Liver (tissue), 9 donors: ENCODE results near the gene TMEM176A. TPM values are rescaled to one million over a fixed set of nuclear protein-coding genes. Genes with fewer than 3 reads are reported as not detected.

Experiments
- DNase-seq: peaks from one replicate; pipeline ENCODE4 v3.0.0-alpha.2; 2017; ENCODE audit warnings: low spot score
- H3K27ac ChIP-seq, 2 donors: one replicate each; pipeline ENCODE4 v1.7.0; 2013; ENCODE audit warnings: inconsistent platforms in 2 of 2, low read length in 2 of 2, control low read depth in 1 of 2, low read depth in 1 of 2, mild to moderate bottlenecking in 1 of 2
- H3K27me3 ChIP-seq, 4 donors: one replicate each; pipeline versions ENCODE4 v1.6.1 to v1.7.0; 2013; ENCODE audit warnings: low read length in 3 of 4, inconsistent platforms in 1 of 4, mild to moderate bottlenecking in 1 of 4, moderate library complexity in 1 of 4; ENCODE audit not compliant: control insufficient read depth in 4 of 4, insufficient read depth in 4 of 4
- H3K36me3 ChIP-seq, 4 donors: one replicate each; pipeline versions ENCODE4 v1.6.1 to v1.7.0; 2013; ENCODE audit warnings: low read length in 3 of 4, mild to moderate bottlenecking in 3 of 4, low read depth in 1 of 4, moderate library complexity in 1 of 4; ENCODE audit not compliant: control insufficient read depth in 4 of 4, insufficient read depth in 3 of 4
- H3K4me1 ChIP-seq, 4 donors: one replicate each; pipeline versions ENCODE4 v1.6.1 to v1.7.0; 2013; ENCODE audit warnings: low read length in 3 of 4, mild to moderate bottlenecking in 3 of 4, moderate library complexity in 1 of 4; ENCODE audit not compliant: control insufficient read depth in 4 of 4, insufficient read depth in 4 of 4
- H3K4me3 ChIP-seq, 3 donors: one replicate each; pipeline versions ENCODE4 v1.6.1 to v1.7.0; 2013; ENCODE audit warnings: low read length in 3 of 3, control low read depth in 1 of 3, low read depth in 1 of 3, mild to moderate bottlenecking in 1 of 3
- H3K9ac ChIP-seq, 2 donors: one replicate each; pipeline ENCODE4 v1.7.0; 2013; ENCODE audit warnings: low read length in 2 of 2, mild to moderate bottlenecking in 2 of 2, moderate library complexity in 2 of 2, control low read depth in 1 of 2, low read depth in 1 of 2
- H3K9me3 ChIP-seq, 4 donors: one replicate each; pipeline versions ENCODE4 v1.6.1 to v1.7.0; 2013; ENCODE audit warnings: low read length in 3 of 4; ENCODE audit not compliant: control insufficient read depth in 4 of 4
- FOXA1 ChIP-seq: IDR thresholded peaks from 2 replicates; pipeline ENCODE4 v1.6.1; 2016; ENCODE audit warnings: antibody characterized with exemption
- FOXA2 ChIP-seq: IDR thresholded peaks from 2 replicates; pipeline ENCODE4 v1.6.1; 2016; ENCODE audit warnings: antibody characterized with exemption
- GABPA ChIP-seq, 2 donors: IDR thresholded peaks in 1 of 2; conservative IDR thresholded peaks in 1 of 2; 2 replicates each; pipeline ENCODE4 v1.6.1; 2016; ENCODE audit warnings: antibody characterized with exemption in 2 of 2, mild to moderate bottlenecking in 1 of 2, moderate library complexity in 1 of 2
- HNF4A ChIP-seq, 2 donors: conservative IDR thresholded peaks; 2 replicates each; pipeline ENCODE4 v1.6.1; 2016; ENCODE audit warnings: antibody characterized with exemption in 2 of 2, mild to moderate bottlenecking in 2 of 2
- HNF4G ChIP-seq: IDR thresholded peaks from 2 replicates; pipeline ENCODE4 v1.6.1; 2016; ENCODE audit warnings: antibody characterized with exemption
- JUND ChIP-seq, 2 donors: IDR thresholded peaks; 2 replicates each; pipeline ENCODE4 v1.6.1; 2016; ENCODE audit warnings: antibody characterized with exemption in 2 of 2
- NR2F2 ChIP-seq: IDR thresholded peaks from 2 replicates; pipeline ENCODE4 v1.6.1; 2016; ENCODE audit warnings: antibody characterized with exemption
- RAD21 ChIP-seq, 2 donors: IDR thresholded peaks; 2 replicates each; pipeline ENCODE4 v1.6.1; 2016; ENCODE audit warnings: antibody characterized with exemption in 2 of 2, mild to moderate bottlenecking in 2 of 2
- RXRA ChIP-seq, 2 donors: IDR thresholded peaks; 2 replicates each; pipeline ENCODE4 v1.6.1; 2017 to 2018; ENCODE audit warnings: antibody characterized with exemption in 2 of 2, mild to moderate bottlenecking in 1 of 2
- SP1 ChIP-seq: IDR thresholded peaks from 2 replicates; pipeline ENCODE4 v1.6.1; 2018; ENCODE audit warnings: antibody characterized with exemption, mild to moderate bottlenecking
- TAF1 ChIP-seq: conservative IDR thresholded peaks from 2 replicates; pipeline ENCODE4 v1.6.1; 2016; ENCODE audit warnings: antibody characterized with exemption, mild to moderate bottlenecking
- YY1 ChIP-seq: IDR thresholded peaks from 2 replicates; pipeline ENCODE4 v1.6.1; 2016; ENCODE audit warnings: antibody characterized with exemption, mild to moderate bottlenecking
- WGBS: extraction: QIAGEN DNeasy Blood & Tissue Kit; methylation state at CpG from one replicate; pipeline ENCODE4 v1.1.7; 2013; 5-methylcytosine and 5-hydroxymethylcytosine counted together
- polyA plus RNA-seq, 2 donors: library from polyadenylated mRNA; stranded (reverse) in 1 of 2; unstranded in 1 of 2; fragments of 200-250 nt in 1 of 2; fragments of >200 nt in 1 of 2; fragmentation: Nextera tagmentation in 1 of 2; extraction: Ambion mirVana in 1 of 2; gene quantifications; one replicate each; pipeline versions ENCODE4 v1.2.1 to v1.2.3, GENCODE V29; 2013 to 2015
- total RNA-seq, 2 donors: library from RNA; depleted of rRNA; stranded (reverse); fragments of >200 nt; gene quantifications; one replicate each; pipeline ENCODE4 v1.2.3, GENCODE V29; 2014
- TF ChIP-seq, protein P1 (sequence below): fragments of 150-350 bp; IDR thresholded peaks from 2 replicates; pipeline ENCODE4 v1.5.1; 2017; ENCODE audit warnings: improper control_type of control experiment, low read depth, low read length; ENCODE audit not compliant: missing input control
- TF ChIP-seq, protein P2 (sequence below): IDR thresholded peaks from 2 replicates; pipeline ENCODE4 v1.6.1; 2016; ENCODE audit warnings: antibody characterized with exemption
- TF ChIP-seq, protein P3 (sequence below): IDR thresholded peaks from 2 replicates; pipeline ENCODE4 v1.6.1; 2016; ENCODE audit warnings: antibody characterized with exemption
- TF ChIP-seq, protein P4 (sequence below): IDR thresholded peaks from 2 replicates; pipeline ENCODE4 v1.6.1; 2016; ENCODE audit warnings: antibody characterized with exemption
- TF ChIP-seq, protein P5 (sequence below): IDR thresholded peaks from 2 replicates; pipeline ENCODE4 v1.6.1; 2016; ENCODE audit warnings: antibody characterized with exemption, mild to moderate bottlenecking
- donor health status: healthy.
- donor health status: healthy.
- donor health status: healthy.
- donor health status: healthy.
- donor health status: healthy.

TMEM176A gene
- total and polyA plus RNA-seq, 4 donors = 346 to 703 (median 539) TPM

DNA sequence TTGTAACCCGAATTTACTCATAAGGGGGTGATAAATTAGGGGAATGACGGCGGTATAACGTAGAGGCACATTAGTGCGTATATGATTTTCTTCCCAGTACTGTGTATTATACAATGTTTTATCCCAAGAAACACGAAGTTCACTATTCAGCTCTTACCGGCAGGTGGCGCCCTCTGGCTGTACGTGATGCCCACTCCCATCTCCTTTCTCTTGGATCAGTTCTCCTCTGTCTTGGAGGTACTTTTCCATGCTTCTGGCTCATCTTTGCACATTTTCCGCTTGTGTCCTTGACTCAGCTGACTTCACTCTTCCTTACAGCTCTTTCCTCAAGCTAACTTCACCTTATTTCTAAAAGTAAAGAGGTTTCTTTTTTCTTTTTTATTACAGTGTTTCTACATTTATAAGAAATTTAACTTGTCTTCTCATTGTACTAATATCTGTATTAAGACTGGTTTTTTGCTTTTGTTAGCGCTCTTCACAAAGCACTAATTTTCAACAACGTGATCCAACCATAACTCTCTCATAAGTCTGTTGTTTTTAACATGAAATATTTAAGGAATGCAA, 21.7 kb upstream of the TMEM176A start:
- peaks cover 9 to 41% (median 31%) of the 10 kb centered on the region in 4 donors for H3K4me1 ChIP-seq
- H3K9me3 ChIP-seq = peaks cover 0 to 4% (median 0%) of the 10 kb centered on the region in 4 donors
- no peaks in the 10 kb centered on the region for H3K36me3 ChIP-seq
- H3K27ac ChIP-seq = peak overlapping the region; percentile 73 to 86
- TF ChIP-seq GABPA (IDR thresholded peaks at IDR 0.05 in 1 of 2, conservative IDR thresholded peaks at IDR 0.05 in 1 of 2) (no peak), JUND (IDR thresholded peaks at IDR 0.05) (no peak), TAF1 (no peak), SP1 (no peak), RAD21 (IDR thresholded peaks at IDR 0.05) (peak; percentile 93 to 95), RXRA (IDR thresholded peaks at IDR 0.05) (no peak), NR2F2 (no peak), FOXA2 (no peak), HNF4G (no peak)
- TF ChIP-seq, protein P1, sequence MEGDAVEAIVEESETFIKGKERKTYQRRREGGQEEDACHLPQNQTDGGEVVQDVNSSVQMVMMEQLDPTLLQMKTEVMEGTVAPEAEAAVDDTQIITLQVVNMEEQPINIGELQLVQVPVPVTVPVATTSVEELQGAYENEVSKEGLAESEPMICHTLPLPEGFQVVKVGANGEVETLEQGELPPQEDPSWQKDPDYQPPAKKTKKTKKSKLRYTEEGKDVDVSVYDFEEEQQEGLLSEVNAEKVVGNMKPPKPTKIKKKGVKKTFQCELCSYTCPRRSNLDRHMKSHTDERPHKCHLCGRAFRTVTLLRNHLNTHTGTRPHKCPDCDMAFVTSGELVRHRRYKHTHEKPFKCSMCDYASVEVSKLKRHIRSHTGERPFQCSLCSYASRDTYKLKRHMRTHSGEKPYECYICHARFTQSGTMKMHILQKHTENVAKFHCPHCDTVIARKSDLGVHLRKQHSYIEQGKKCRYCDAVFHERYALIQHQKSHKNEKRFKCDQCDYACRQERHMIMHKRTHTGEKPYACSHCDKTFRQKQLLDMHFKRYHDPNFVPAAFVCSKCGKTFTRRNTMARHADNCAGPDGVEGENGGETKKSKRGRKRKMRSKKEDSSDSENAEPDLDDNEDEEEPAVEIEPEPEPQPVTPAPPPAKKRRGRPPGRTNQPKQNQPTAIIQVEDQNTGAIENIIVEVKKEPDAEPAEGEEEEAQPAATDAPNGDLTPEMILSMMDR = peak; percentile 85
- TF ChIP-seq, protein P2, sequence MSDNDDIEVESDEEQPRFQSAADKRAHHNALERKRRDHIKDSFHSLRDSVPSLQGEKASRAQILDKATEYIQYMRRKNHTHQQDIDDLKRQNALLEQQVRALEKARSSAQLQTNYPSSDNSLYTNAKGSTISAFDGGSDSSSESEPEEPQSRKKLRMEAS = no peak
- TF ChIP-seq, protein P3, sequence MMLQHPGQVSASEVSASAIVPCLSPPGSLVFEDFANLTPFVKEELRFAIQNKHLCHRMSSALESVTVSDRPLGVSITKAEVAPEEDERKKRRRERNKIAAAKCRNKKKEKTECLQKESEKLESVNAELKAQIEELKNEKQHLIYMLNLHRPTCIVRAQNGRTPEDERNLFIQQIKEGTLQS = no peak
- TF ChIP-seq, protein P4, sequence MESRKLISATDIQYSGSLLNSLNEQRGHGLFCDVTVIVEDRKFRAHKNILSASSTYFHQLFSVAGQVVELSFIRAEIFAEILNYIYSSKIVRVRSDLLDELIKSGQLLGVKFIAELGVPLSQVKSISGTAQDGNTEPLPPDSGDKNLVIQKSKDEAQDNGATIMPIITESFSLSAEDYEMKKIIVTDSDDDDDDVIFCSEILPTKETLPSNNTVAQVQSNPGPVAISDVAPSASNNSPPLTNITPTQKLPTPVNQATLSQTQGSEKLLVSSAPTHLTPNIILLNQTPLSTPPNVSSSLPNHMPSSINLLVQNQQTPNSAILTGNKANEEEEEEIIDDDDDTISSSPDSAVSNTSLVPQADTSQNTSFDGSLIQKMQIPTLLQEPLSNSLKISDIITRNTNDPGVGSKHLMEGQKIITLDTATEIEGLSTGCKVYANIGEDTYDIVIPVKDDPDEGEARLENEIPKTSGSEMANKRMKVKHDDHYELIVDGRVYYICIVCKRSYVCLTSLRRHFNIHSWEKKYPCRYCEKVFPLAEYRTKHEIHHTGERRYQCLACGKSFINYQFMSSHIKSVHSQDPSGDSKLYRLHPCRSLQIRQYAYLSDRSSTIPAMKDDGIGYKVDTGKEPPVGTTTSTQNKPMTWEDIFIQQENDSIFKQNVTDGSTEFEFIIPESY = no peak
- H3K9ac ChIP-seq = peak overlapping the region in 1 of 2 donors; percentile 82
- H3K4me3 ChIP-seq = peak overlapping the region in 1 of 3 donors; percentile 14
- no peaks in the 10 kb centered on the region for H3K27me3 ChIP-seq
- DNase-seq = peak; percentile 78
- WGBS = 6% methylated on average over 12 of the region's 12 CpGs

DNA sequence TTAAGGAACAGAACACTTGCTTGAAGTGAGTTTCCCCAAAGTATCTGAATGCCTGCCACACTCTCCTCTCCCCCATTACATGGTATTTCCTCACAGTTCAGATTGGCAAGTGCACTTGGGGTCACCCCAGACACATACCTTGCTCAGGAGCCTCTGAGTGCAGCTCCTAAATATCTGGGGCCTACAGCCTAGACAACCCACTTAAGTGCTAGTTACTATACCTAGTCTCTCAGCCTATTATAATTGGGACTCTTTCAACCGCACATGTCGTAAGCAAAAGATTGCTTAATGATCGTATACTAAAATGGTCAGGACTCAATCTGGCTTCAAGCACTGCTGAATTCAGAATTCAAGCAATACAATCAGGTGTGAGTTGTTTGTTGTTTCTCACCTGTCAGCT, 20.3 kb upstream of the TMEM176A start:
- 23% methylated on average over 3 of the region's 3 CpGs for WGBS
- Histone ChIP-seq H3K4me1 (peaks cover 9 to 55% (median 38%) of the 10 kb centered on the region in 4 donors), H3K27ac (peak overlapping the region; percentile 29 to 81), H3K9ac (no peak overlapping the region), H3K27me3 (no peaks in the 10 kb centered on the region), H3K36me3 (no peaks in the 10 kb centered on the region), H3K4me3 (no peak overlapping the region), H3K9me3 (no peaks in the 10 kb centered on the region)
- no peak for DNase-seq
- TF ChIP-seq GABPA (IDR thresholded peaks at IDR 0.05 in 1 of 2, conservative IDR thresholded peaks at IDR 0.05 in 1 of 2) = no peak
- TF ChIP-seq, protein P1 = no peak
- peak; percentile 27 to 48 for TF ChIP-seq HNF4A (conservative IDR thresholded peaks at IDR 0.05)
- TF ChIP-seq TAF1 = no peak
- TF ChIP-seq, protein P2 = no peak
- TF ChIP-seq, protein P3 = no peak
- TF ChIP-seq, protein P4 = no peak
- TF ChIP-seq FOXA1 = no peak
- no peak for TF ChIP-seq FOXA2
- TF ChIP-seq, protein P5, sequence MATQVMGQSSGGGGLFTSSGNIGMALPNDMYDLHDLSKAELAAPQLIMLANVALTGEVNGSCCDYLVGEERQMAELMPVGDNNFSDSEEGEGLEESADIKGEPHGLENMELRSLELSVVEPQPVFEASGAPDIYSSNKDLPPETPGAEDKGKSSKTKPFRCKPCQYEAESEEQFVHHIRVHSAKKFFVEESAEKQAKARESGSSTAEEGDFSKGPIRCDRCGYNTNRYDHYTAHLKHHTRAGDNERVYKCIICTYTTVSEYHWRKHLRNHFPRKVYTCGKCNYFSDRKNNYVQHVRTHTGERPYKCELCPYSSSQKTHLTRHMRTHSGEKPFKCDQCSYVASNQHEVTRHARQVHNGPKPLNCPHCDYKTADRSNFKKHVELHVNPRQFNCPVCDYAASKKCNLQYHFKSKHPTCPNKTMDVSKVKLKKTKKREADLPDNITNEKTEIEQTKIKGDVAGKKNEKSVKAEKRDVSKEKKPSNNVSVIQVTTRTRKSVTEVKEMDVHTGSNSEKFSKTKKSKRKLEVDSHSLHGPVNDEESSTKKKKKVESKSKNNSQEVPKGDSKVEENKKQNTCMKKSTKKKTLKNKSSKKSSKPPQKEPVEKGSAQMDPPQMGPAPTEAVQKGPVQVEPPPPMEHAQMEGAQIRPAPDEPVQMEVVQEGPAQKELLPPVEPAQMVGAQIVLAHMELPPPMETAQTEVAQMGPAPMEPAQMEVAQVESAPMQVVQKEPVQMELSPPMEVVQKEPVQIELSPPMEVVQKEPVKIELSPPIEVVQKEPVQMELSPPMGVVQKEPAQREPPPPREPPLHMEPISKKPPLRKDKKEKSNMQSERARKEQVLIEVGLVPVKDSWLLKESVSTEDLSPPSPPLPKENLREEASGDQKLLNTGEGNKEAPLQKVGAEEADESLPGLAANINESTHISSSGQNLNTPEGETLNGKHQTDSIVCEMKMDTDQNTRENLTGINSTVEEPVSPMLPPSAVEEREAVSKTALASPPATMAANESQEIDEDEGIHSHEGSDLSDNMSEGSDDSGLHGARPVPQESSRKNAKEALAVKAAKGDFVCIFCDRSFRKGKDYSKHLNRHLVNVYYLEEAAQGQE = no peak
- TF ChIP-seq SP1 = no peak
- TF ChIP-seq YY1 = peak; percentile 39
- no peak for TF ChIP-seq NR2F2
- no peak for TF ChIP-seq JUND (IDR thresholded peaks at IDR 0.05)
- TF ChIP-seq RXRA (IDR thresholded peaks at IDR 0.05) = peak; percentile 22 to 63
- TF ChIP-seq RAD21 (IDR thresholded peaks at IDR 0.05) = peak; percentile 14 to 19
